NK-92 (cell line): ENCODE data around the gene PRPSAP2.
"Not testable (repeated sequence)": the region's sequence is repeated elsewhere in the genome, so short reads cannot be mapped to it uniquely, and the experiment has no call there.

Source experiments
- DNase-seq: peaks from one replicate; lab custom pipeline; 2025; ENCODE audit not compliant: unreplicated experiment; lab: John Stamatoyannopoulos, UW

Gene PRPSAP2

DNA sequence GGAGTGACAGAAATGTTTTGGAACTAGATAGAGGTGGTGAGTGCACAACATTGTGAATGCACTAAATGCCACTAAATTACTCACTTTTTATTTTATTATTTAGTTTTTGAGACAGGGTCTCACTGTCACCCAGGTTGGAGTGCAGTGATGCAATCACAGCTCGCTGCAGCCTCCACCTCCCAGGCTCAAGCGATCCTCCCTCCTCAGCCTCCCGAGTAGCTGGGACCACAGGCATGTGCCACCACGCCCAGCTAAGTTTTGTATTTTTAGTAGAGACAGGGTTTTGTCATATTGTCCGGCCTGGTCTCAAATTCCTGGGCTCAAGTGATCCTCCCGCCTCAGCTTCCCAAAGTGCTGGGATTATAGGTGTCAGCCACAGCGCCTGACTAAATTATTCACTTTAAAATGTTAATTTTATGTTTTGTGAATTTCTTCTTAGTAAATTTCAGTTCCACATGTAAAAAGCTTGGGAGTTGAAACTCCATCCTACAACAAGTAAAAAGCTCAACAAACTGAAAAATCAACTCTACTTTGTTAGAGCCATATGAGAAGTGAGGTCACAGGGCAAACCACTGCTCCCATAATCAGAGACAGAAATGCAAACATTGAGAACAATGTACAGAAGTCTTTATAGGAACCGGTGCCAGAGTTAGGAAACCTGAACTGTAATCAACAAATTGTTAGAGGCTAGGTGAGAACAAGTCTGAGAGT is 80.2 kb downstream of the PRPSAP2 start:
- no peak for DNase-seq

DNA sequence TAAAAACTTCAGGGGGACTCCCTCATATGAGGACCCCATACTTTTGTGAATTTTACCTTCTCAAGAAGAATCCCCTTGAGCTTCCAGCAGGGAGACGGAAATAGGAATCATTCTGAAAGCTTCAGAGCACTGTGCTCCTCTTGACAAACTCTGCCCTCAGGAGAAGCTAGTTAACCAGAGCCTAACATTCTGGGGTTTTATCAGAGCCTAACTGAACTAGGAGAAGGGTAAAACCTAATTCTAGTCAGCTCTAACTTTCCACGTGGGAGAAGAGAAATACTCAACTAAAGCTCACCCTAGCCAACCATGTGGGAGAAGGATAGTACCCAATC is 80.7 kb downstream of the PRPSAP2 start:
- no peak for DNase-seq

DNA sequence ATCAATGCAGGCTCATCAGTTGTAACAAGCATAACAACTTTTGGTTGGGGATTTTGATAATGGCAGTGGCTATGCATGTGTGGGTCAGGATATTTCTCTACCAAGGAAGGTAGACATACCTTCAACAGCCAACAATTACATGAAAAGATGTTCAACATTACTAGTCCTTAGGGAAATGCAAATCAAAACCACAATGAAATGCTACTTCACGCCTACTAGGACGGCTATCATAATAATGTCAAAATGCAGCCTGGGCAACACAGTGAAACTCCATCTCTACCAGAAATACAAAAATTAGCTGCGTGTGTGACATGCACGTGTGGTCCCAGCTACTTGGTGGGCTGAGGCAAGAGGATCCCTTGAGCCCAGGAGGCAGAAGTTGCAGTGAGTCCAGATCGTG is 86.7 kb downstream of the PRPSAP2 start:
- DNase-seq, result no peak

DNA sequence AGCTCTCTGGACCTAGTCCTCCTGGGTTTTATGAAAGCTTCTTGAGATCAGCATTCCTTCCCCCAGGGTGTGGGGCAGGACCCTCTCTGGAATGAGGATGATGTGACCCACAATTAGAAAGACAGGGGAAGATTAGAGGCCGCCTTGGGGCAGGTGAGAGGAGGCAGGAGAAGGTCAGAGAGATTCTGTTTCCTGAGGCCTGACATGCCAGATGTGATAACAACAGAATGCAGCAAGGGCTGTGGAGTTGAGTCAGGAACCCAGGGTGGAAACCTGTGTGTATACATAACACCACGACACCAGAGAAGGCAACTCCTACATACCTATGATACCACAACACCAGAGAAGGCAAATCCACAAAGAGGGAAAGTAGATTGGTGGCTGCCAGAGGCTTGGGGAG is 88.6 kb downstream of the PRPSAP2 start:
- DNase-seq, result no peak

DNA sequence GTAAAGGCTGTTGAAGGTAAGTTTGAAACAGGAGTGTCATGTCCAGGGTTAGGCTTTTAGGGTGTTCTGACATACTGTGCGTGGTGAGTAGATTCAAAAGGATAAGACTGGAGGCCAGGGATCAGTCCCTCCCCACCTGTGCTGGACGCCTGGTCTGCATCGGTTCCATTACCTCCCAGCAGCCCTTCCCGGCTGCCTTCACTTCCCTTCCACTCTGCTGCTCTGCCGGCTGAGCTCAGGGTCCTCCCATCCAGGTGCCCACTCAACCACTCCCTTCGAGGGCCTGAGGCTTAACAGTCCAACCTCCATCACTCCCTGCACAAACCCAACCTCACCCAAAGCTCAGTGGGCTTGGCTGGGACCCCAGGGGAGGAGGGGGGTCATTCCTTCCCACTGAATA is 89.9 kb downstream of the PRPSAP2 start:
- no peak for DNase-seq

DNA sequence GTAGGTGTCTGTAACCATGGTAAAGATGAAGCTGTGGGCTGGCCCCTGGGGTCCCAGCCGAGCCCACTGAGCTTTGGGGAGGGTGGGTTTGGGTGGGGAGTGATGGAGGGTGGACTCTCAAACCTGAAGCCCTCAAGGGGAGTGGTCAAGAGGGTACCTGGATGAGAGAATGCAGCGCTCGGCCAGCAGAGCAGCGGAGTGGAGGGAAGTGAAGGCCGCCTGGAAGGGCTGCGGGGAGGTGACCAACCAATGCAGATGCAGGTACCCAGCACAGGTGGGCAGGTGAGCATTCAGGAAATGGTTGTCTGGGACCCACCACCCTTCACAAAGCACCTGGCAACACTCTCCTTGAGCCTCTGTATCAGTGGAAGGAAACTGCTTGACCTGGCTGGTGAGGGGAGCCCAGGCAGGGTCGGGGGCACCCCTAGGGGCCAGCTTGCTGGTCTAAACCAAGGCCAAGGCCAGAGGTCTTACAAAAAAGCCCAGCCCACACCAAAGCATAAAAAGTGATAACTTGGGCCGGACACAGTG is 90.6 kb downstream of the PRPSAP2 start:
- no peak for DNase-seq

DNA sequence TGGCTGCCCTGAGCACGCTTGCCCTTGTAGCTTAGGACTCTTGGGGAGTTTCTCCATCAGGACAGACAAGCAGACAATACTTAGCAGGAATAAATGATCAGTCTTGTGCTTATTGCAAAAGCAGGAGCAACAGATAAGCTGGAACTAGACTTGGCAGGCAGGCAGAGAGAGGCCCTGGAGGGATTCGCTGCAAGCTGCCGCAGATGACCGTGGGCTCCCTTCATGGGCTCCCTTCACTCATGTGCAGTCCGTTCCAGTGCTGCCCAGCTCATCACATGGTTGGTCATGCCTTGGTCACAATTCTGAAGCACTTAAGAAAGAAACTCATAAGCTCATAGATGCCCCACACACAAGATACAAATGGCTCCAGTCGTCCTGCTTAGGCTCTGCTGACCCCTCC is 91.6 kb downstream of the PRPSAP2 start:
- DNase-seq, result no peak

DNA sequence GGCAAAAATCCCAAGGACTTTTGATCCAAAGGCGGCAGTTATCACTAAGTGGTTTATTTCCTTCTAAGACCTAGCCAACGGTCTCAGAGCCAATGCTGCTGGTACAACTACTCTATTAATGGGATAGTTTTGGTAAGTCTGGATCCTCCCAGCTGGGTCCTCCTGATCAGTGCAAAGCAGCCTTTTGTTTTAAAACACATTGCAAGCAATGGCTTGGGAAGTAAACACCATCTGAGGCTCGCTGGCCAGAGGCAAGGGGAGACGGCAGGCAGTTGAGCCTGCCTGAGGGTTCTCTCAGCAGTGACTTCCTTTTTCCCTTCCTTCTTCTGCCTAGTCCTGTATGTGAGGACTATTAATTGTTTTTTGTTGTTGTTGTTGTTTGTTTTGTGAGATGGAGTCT is 92.4 kb downstream of the PRPSAP2 start:
- no peak for DNase-seq

DNA sequence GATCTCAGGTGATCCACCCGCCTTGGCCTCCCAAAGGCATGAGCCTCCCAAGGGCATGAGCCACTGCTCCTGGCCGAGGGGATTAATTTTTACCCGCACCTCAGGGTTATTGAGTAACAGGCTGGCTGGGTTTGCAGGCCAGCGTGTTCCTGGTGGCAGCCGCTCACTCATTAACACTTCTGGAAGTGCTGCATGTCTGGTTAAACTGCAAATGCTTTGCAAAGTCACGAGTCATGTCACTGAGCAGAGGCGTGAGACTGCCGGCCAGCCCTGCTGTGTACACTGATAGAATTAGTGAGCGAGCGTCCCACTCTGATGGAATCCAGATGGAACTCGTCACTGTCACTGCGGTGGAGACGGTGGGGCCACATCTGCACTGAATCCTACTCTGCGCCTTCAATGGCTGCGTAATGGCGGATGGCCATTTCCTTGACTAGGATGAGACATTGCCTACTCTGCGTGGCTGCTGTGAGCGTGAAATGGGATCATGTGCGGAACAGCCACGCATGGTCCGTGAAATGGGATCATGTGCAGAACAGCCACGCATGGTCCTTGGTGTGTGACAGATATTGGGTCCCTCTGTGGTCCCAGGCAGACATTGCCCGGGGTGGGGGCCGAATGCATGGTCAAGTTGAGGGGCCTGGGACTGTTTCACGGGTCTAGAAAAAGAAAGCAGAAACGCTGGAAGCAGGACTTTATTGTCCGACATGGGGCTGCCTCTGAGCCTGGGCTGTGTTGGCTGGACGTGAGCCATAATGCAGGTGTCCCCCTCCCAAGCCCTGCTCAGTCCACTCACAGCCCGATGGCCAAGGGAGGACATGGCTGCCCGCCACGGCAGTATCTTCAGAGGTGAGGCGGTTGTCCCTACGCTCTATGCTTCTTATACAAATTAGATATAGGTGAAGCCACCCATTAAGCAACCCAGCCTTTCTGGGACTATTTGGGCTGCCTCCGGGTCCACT is 93.3 kb downstream of the PRPSAP2 start:
- DNase-seq, result no peak

DNA sequence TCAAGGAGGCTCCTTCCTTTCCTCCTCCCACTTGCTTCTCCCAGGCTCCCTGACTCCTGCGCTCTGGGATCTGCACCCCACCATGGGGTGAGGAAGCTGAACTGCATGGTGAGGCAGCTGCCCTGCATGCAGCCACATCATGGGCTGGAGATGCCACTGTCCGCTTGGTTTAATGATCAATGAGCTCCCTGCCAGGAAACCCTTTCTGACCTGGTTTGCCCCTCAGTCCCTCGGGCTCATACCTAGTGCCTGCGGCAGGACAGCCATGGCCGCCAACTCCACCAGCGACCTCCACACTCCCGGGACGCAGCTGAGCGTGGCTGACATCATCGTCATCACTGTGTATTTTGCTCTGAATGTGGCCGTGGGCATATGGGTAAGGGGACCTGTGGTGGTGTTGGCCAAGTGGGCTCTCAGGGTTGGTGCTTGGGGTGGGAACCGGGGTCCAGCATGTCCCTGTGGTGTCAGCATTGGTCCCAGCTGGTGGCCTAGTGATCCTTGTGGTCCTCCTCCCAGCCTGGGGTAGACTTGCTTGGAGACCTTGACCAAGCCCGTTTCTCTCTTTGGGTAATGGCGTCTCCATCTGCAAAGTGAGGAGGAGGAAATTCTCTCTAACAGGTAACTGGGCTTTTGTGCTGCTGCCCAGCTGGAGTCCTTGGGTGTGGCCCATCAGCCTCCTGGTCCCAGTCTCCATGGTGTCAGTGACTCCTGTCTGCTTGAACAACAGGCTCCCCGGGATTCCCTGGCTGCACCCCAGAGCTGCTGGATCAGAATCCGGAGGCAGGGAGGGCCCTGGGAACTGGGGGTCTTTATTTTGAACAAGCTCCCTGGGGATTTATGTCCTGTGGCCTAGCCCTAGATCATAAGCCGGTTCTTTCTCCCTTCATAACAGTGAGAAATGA is 94.3 kb downstream of the PRPSAP2 start, which contains the start of gene SLC5A10:
Gene SLC5A10, plus strand, starts transcription at position 225 of the 902 bp plus-strand sequence. Its CDS starts 41 bp downstream, at position 266.
- no peak for DNase-seq

DNA sequence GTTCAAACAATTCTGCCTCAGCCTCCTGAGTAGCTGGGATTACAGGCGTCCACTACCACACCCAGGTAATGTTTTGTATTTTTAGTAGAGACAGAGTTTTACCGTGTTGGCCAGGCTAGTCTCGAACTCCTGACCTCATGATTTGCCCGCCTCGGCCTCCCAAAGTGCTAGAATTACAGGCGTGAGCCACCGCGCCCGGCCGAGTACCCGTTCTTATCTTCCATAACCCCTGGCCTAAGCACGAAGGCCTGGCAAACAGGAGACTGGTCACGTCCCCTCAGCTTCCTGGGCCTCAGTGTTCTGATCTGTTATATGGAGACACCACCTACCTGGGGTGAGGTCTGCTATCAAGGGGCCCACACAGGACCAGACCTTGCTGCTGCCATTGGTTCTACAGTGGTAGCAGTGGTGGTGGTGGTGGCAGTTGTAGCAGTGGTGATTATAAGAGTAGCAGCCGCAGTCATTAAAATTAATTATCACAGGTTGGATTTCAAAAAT is 95.3 kb downstream of the PRPSAP2 start:
- DNase-seq, result no peak

DNA sequence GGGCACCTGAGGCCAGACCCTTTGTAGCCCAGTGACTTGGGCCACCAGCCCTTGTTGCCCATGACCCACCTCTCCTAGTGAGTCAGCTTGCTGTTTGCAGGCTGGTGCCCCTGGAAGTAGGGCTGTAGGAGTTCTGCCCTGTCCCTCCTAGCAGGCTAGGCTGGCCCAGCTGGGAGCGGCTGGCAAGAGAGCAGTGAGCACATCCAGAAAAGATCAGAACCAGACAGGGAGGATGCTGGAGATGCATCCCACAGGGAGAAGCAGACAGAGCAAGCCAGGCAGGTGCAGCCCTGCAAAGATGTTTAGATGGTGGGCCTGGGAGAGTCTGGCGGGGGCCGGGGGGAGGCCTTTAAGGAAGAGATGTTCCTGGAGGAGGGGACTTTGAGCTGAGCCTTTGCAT is 96.4 kb downstream of the PRPSAP2 start:
- DNase-seq, result no peak

DNA sequence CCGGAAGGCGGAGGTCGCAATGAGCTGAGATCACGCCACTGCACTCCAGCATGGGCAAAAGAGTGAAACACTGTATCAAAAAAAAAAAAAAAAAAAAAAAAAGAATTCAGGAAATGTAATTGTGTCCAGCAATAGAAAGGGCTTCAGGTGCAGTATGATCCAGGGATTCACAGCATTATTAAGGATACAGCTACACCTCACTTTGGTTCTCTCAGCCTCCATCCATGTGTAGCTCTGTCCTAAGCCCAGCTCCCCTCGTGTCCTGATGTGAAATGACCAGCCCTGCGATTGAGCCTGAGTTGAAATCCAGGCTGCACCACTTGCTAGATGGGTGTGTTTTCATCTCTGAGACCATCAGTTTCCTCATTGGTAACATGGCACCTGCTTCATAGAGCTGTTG is 97.1 kb downstream of the PRPSAP2 start:
- no peak for DNase-seq

DNA sequence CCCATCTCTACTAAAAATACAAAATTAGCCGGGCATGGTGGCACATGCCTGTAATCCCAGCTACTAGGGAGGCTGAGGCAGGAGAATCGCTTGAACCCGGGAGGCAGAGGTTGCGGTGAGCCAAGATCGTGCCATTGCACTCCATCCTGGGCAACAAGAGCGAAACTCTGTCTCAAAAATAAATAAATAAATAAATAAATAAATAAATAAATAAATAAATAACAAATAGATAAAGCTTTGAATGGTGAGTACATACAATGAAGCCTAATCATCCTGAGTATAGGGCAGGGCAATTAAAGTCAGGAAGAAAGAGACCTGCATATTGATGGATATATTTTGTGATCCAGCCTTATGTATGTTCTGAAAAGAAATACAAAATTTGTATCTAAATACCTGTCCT is 98.1 kb downstream of the PRPSAP2 start:
- not testable (repeated sequence) for DNase-seq

DNA sequence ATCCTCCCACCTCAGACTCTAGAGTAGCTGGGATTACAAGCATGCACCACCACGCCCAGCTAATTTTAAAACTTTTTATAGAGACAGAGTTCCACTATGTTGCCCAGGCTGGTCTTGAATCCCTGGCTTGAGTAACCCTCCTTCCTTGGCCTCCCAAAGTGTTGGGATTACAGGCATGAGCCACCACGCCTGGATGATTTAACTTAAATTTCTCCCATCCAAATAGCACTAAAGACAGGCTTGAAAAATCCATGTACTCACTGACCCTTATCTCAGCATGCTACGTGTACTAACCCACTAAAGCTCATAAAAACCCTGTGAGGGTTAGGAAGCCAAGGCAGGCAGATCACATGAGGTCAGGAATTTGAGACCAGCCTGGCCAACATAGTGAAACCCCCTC is 98.7 kb downstream of the PRPSAP2 start:
- DNase-seq, result no peak

DNA sequence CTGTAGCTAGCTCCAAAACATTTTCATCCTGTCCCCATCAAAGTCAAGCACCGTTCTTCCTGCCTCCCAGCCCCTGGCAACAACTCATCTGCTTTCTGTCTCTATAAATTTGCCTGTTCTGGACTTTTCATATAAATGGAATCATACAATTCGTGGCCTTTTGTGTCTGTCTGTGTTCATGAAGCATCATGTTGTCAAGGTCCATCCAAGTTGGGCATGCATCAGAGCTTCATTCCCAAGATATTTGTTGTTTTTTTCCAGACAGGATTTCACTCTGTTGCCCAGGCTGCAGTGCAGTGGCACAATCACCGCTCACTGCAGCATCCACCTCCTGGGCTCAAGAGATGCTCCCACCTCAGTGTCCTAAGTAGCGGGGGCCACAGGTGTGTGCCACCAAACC is 99.9 kb downstream of the PRPSAP2 start:
- no peak for DNase-seq

DNA sequence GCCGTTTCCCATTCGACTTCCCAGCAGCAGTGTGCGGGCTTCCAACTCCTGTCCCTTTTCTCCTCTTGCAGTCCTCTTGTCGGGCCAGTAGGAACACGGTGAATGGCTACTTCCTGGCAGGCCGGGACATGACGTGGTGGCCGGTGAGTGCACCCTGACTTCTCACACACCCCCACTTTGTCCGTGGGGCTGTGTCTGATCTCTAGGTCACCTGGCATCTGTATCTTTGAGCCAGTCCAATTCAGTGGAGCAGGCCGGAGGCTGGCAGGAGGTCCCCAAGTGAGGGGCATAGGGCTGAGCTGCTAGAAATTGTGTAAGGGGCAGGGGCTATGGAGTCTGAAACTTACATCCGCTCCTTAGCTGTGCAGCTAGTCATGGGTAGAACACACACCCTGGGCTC is 100.7 kb downstream of the PRPSAP2 start:
- no peak for DNase-seq

DNA sequence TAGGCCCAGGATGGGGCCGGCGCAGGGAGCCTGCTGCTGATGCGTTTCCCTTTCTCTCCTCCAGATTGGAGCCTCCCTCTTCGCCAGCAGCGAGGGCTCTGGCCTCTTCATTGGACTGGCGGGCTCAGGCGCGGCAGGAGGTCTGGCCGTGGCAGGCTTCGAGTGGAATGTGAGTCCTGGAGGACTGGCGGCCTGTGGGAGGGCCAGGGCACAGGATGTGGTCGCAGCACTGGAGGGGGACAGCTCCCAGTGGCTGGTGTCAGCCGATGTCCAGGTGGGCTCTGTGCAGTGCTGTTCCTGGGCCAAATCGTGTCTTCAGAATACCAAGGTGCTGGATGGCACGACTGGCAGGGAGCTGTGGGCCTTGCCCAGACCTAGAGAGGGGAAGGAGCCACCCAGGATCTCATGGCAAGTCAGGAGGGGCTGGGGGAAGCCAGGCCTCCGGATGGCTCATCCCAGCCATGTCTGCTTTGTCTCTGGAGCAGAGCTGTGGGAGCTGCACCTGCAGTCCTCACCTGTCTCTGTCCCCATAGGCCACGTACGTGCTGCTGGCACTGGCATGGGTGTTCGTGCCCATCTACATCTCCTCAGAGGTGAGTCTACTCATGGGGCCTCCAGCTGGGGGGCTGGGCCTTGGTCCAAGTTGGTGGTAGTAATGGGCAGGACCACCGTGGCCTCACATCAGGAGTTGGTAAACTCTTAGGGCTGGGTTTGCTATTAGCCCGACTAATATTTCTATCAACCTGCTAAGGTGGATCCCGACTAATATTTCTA is 101.3 kb downstream of the PRPSAP2 start:
- no peak for DNase-seq

DNA sequence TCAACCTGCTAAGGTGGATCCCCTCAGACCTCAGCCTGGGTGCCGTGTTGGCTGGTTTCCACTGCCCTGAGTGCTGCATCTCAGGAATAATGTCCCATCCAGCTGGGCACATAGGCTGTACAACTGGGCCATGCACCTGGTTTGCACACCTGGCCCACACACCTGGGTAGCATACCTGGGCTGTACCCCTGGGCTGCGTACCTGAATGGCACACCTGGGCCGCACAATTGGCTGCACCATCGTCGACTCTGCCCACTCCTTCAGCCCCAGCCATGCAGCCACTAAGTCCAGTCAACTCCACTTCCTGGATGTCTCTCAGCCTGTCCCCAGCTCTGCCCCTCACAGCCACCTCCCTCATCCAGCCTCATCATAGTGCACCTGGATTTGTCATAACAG is 101.9 kb downstream of the PRPSAP2 start:
- no peak for DNase-seq

DNA sequence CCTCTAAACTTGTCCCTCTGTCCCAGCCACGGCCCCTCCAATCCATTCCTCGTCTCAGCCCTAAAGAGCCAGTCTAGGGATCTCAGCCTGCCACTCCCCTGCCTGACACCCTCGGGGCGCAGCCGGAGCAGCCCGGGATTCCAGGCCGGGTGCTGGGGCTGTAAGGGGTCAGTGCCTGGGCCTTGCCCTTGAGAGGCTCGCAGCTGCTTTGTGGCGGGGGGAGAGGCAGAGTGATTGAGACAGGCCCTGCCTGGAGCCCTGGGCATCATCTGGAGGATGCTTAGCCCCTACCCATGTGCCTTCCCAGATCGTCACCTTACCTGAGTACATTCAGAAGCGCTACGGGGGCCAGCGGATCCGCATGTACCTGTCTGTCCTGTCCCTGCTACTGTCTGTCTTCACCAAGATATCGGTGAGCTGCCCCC is 102.3 kb downstream of the PRPSAP2 start:
- DNase-seq, result no peak
